GM12878 (cell line): ENCODE measurements around the gene HRH3. TPM values are rescaled to one million over a fixed set of nuclear protein-coding genes. Genes with fewer than 3 reads are reported as not detected.
A peak's percentile ranks its signal among the peaks of the same experiment; 100 is the strongest.

Experiments
- ATAC-seq: fragments of 200-7000 bp; cut with Tn5 transposase; 3 replicates; pipeline ENCODE4 v1.9.1; 2020; ENCODE audit warnings: mild to moderate bottlenecking, moderate library complexity
- BruUV-seq: library from RNA; stranded (reverse); fragments of 400-500 nt; replicated peaks from 2 replicates; lab custom pipeline; 2021; lab: Mats Ljungman, UMichigan
- CTCF ChIA-PET: fragments of 300-600 bp; sonication (Branson Sonifier 250); formaldehyde crosslinking; extraction: SDS; loops from one replicate; lab custom pipeline; 2021; ENCODE audit warnings: inconsistent platforms; lab: Yijun Ruan, JAX
- POLR2A ChIA-PET: fragments of 350-600 bp; formaldehyde crosslinking; extraction: SDS; loops from one replicate; lab custom pipeline; 2021; ENCODE audit warnings: inconsistent platforms; lab: Charles Lee
- RAD21 ChIA-PET: fragments of 300-600 bp; sonication (Branson Sonifier 250); formaldehyde crosslinking; loops from one replicate; lab custom pipeline; 2023; ENCODE audit warnings: antibody characterized with exemption; ENCODE audit not compliant: unreplicated experiment; lab: Charles Lee
- SMC1A ChIA-PET: fragments of 300-600 bp; sonication (Branson Sonifier 250); formaldehyde crosslinking; loops from one replicate; lab custom pipeline; 2023; ENCODE audit not compliant: unreplicated experiment, uncharacterized antibody; lab: Charles Lee
- DNase-seq: peaks from one replicate; pipeline ENCODE4 v3.0.0-alpha.2; 2011; ENCODE audit warnings: low read depth, low spot score
- FAIRE-seq: peaks from 3 replicates; lab custom pipeline; 2011; peaks lifted over from hg19 to GRCh38; lab: Jason Lieb, UNC
- H2AFZ ChIP-seq: 2 replicates; pipeline ENCODE4 v1.6.0; 2011; ENCODE audit warnings: low read depth, low read length, control low read depth; ENCODE audit not compliant: control insufficient read depth
- H3K27ac ChIP-seq: 2 replicates; pipeline ENCODE4 v1.5.1; 2011; ENCODE audit warnings: control low read depth; ENCODE audit not compliant: control insufficient read depth, insufficient read depth
- H3K27me3 ChIP-seq, 2 experiments: replicated peaks in 1 of 2; 2 replicates each; pipeline versions ENCODE4 v1.6.0 to v1.6.1; 2011; ENCODE audit warnings: low read length in 1 of 2; ENCODE audit not compliant: control insufficient read depth in 2 of 2, insufficient read depth in 2 of 2
- H3K36me3 ChIP-seq, 2 experiments: 2 replicates each; pipeline ENCODE4 v1.5.1; 2011; ENCODE audit warnings: low read length in 1 of 2; ENCODE audit not compliant: control insufficient read depth in 2 of 2, insufficient read depth in 2 of 2
- H3K4me1 ChIP-seq: 2 replicates; pipeline ENCODE4 v1.6.1; 2011; ENCODE audit warnings: mild to moderate bottlenecking, low read length, moderate library complexity, mixed read lengths; ENCODE audit not compliant: control insufficient read depth, insufficient read depth
- H3K4me2 ChIP-seq: 2 replicates; pipeline ENCODE4 v1.6.0; 2011; ENCODE audit warnings: control low read depth; ENCODE audit not compliant: control insufficient read depth, insufficient read depth
- H3K4me3 ChIP-seq: fragments of 200-600 bp; sonication (generic); 2 replicates; pipeline ENCODE4 v1.5.1; 2016
- H3K79me2 ChIP-seq: 2 replicates; pipeline ENCODE4 v1.6.0; 2011; ENCODE audit warnings: low read length; ENCODE audit not compliant: control insufficient read depth, insufficient read depth
- H3K9ac ChIP-seq: 2 replicates; pipeline ENCODE4 v1.8.0; 2011; ENCODE audit warnings: low read length, control low read depth, mixed read lengths; ENCODE audit not compliant: control insufficient read depth, insufficient read depth
- H3K9me3 ChIP-seq: replicated peaks from 3 replicates; pipeline ENCODE4 v1.5.1; 2011; ENCODE audit warnings: mild to moderate bottlenecking, low read length; ENCODE audit not compliant: control insufficient read depth, insufficient read depth
- H4K20me1 ChIP-seq: 2 replicates; pipeline ENCODE4 v1.6.0; 2011; ENCODE audit not compliant: control insufficient read depth, insufficient read depth
- CBX5 ChIP-seq: sonication (generic); IDR thresholded peaks from 2 replicates; pipeline ENCODE4 v1.6.1; 2016; ENCODE audit warnings: low read depth, moderate library complexity, mild to moderate bottlenecking, inconsistent platforms
- EGR1 ChIP-seq, 2 experiments: IDR thresholded peaks; 1 replicate in 1 of 2; 2 replicates in 1 of 2; pipeline ENCODE4 v1.6.1; 2011 to 2012; ENCODE audit warnings: low read depth in 2 of 2, low read length in 2 of 2, borderline replicate concordance in 1 of 2, mild to moderate bottlenecking in 1 of 2, moderate library complexity in 1 of 2
- GATAD2B ChIP-seq: fragments of 450-650 bp; conservative IDR thresholded peaks from 2 replicates; pipeline ENCODE4 v1.6.1; 2017; ENCODE audit warnings: low read depth, mild to moderate bottlenecking, moderate library complexity
- HCFC1 ChIP-seq: fragments of 150-350 bp; IDR thresholded peaks from 2 replicates; pipeline ENCODE4 v1.6.1; 2014; ENCODE audit warnings: low read length
- HSF1 ChIP-seq: fragments of 150-350 bp; IDR thresholded peaks from 2 replicates; pipeline ENCODE4 v1.6.1; 2014; ENCODE audit warnings: mild to moderate bottlenecking, low read depth, low read length
- IKZF1 ChIP-seq: fragments of 450-650 bp; conservative IDR thresholded peaks from 2 replicates; pipeline ENCODE4 v1.6.1; 2017; ENCODE audit warnings: antibody characterized with exemption, mild to moderate bottlenecking
- JUNB ChIP-seq: IDR thresholded peaks from 2 replicates; pipeline ENCODE4 v1.6.1; 2016; ENCODE audit warnings: antibody characterized with exemption, mild to moderate bottlenecking
- NFIC ChIP-seq: IDR thresholded peaks from 2 replicates; pipeline ENCODE4 v1.6.1; 2012; ENCODE audit warnings: low read depth, mild to moderate bottlenecking, inconsistent platforms, low read length, moderate library complexity
- PBX3 ChIP-seq: IDR thresholded peaks from 2 replicates; pipeline ENCODE4 v1.6.1; 2011; ENCODE audit warnings: mild to moderate bottlenecking, low read depth, low read length, moderate library complexity; ENCODE audit not compliant: insufficient replicate concordance
- PRDM15 ChIP-seq: fragments of 450-650 bp; formaldehyde crosslinking; IDR thresholded peaks from 2 replicates; pipeline ENCODE4 v1.4.0; 2020; ENCODE audit warnings: mild to moderate bottlenecking, moderate library complexity
- RAD51 ChIP-seq: fragments of 450-650 bp; IDR thresholded peaks from 2 replicates; pipeline ENCODE4 v1.6.1; 2016; ENCODE audit warnings: moderate library complexity, mild to moderate bottlenecking, inconsistent platforms
- RCOR1 ChIP-seq: conservative IDR thresholded peaks from 2 replicates; pipeline ENCODE4 v1.6.1; 2012; ENCODE audit warnings: low read depth, low read length, improper control_type of control experiment
- SIN3A ChIP-seq: IDR thresholded peaks from 2 replicates; pipeline ENCODE4 v1.6.1; 2012; ENCODE audit warnings: low read depth, low read length, improper control_type of control experiment
- SMAD5 ChIP-seq: IDR thresholded peaks from 2 replicates; pipeline ENCODE4 v1.6.1; 2016; ENCODE audit warnings: antibody characterized with exemption, low read depth
- TAF1 ChIP-seq: IDR thresholded peaks from 2 replicates; pipeline ENCODE4 v1.6.1; 2011; ENCODE audit warnings: mild to moderate bottlenecking, low read depth, low read length, borderline replicate concordance
- ZBTB33 ChIP-seq: fragments of 450-650 bp; IDR thresholded peaks from 2 replicates; pipeline ENCODE4 v1.6.1; 2017; ENCODE audit warnings: mild to moderate bottlenecking
- WGBS: methylation state at CpG from one replicate; pipeline ENCODE4 v1.1.6; 2016; ENCODE audit warnings: low lambda C conversion rate; ENCODE audit not compliant: insufficient replicate concordance, insufficient coverage; ENCODE audit errors: missing lambda C conversion rate; 5-methylcytosine and 5-hydroxymethylcytosine counted together
- in situ Hi-C: fragments of 300-500 bp; cut with MboI; formaldehyde crosslinking; loops from 9 replicates; pipeline ENCODE4 v1.14.3; 2018; ENCODE audit warnings: mixed read lengths
- intact Hi-C: fragments of 100-400 bp; cut with micrococcal nuclease; formaldehyde crosslinking; loops from one replicate; pipeline ENCODE4 v1.14.2; 2022; ENCODE audit not compliant: unreplicated experiment
- polyA plus RNA-seq, 11 experiments: library from polyadenylated mRNA; depleted of rRNA in 4 of 11; unstranded in 6 of 11; stranded (reverse) in 5 of 11; fragments of >200 nt; fragmentation: Nextera tagmentation in 4 of 11; fragmentation: Illumina TruSeq in 1 of 11; extraction: Ambion mirVana in 4 of 11; extraction: Trizol in 1 of 11; gene quantifications; 1 replicate in 1 of 11; 2 replicates in 10 of 11; pipeline versions ENCODE4 v1.2.1 to v1.2.3, GENCODE V29; 2011 to 2016; ENCODE audit warnings: inconsistent platforms in 2 of 11, missing spikeins in 2 of 11, low read depth in 1 of 11
- total RNA-seq, 4 experiments: library from RNA; depleted of rRNA in 3 of 4; stranded (reverse); fragments of >200 nt in 3 of 4; fragmentation: Illumina TruSeq in 1 of 4; extraction: Trizol in 1 of 4; gene quantifications; 2 replicates each; pipeline versions ENCODE4 v1.2.1 to v1.2.3, GENCODE V29; 2013 to 2021

Gene HRH3
- total and polyA plus RNA-seq, 10 of the 15 experiments (the other 5 are each of a cell fraction or from before 2014, with no cell fraction given): not detected

GRCh38 chr20:62238569-62239277 is 18.6 kb upstream of the HRH3 start:
- Histone ChIP-seq H3K79me2 (peaks cover 18% of the 10 kb centered on the region), H3K9ac (peak overlapping the region; percentile 66), H3K36me3 (no peaks in the 10 kb centered on the region; a peak in 1 of 4 replicates), H3K4me1 (peaks cover 12% of the 10 kb centered on the region), H3K4me3 (peak overlapping the region; percentile 84), H2AFZ (no peak overlapping the region; the same call in 1 of the 2 replicates), H3K27me3 (no peaks in the 10 kb centered on the region), H3K4me2 (peak overlapping the region; percentile 61), H3K9me3 (no peaks in the 10 kb centered on the region; the same call in 2 of the 3 replicates), H4K20me1 (no peaks in the 10 kb centered on the region; the same call in 1 of the 2 replicates), H3K27ac (peak overlapping the region; percentile 59; the same call in 1 of the 2 replicates)
- no peak for FAIRE-seq
- DNase-seq: no peak
- intact Hi-C loops (no loop called here), in situ Hi-C loops (no loop called here)
- 1% methylated on average over 30 of the region's 70 CpGs for WGBS
- RAD21 ChIA-PET: no interaction called here
- no TSS peak for BruUV-seq
- CTCF ChIA-PET: no interaction called here
- SMC1A ChIA-PET: no interaction called here
- peak; percentile 2; the same call in 2 of the 3 replicates for ATAC-seq
- POLR2A ChIA-PET: no interaction called here
- TF ChIP-seq HCFC1 (no peak), SIN3A (no peak), IKZF1 (no peak), JUNB (no peak), PBX3 (no peak), NFIC (no peak), CBX5 (no peak), GATAD2B (0 out of 2 replicates have a peak, but pooled peaks have one; percentile 1), HSF1 (no peak), RCOR1 (no peak), PRDM15 (CRISPR knock-in tag) (no peak), SMAD5 (no peak), ZBTB33 (no peak), RAD51 (no peak), TAF1 (no peak), EGR1 (IDR thresholded peaks at IDR 0.05; ENCODE audit: borderline replicate concordance in 1 of 2, low read depth in 2 of 2, low read length in 2 of 2) (peak in 1 of 2 experiments; percentile 24; a peak in 1 of 3 replicates)
